SK-N-SH (cell line): ENCODE measurements around the gene SLC22A23. TPM values are rescaled to one million over a fixed set of nuclear protein-coding genes. Genes with fewer than 3 reads are reported as not detected.
A peak's percentile ranks its signal among the peaks of the same experiment; 100 is the strongest.

ENCODE experiments used
- CTCF ChIA-PET: fragments of 300-600, 350-600 bp; formaldehyde crosslinking; extraction: SDS; loops from one replicate; lab custom pipeline; 2021; lab: Yijun Ruan, JAX
- POLR2A ChIA-PET: fragments of 350-600 bp; sonication (Branson Sonifier 250); formaldehyde crosslinking; extraction: SDS; loops from one replicate; lab custom pipeline; 2020; ENCODE audit warnings: antibody characterized with exemption, inconsistent platforms; lab: Yijun Ruan, JAX
- DNase-seq: peaks from one replicate; pipeline ENCODE4 v3.0.0; 2012
- H2AFZ ChIP-seq: fragments of 200-600 bp; sonication (generic); 2 replicates; pipeline ENCODE4 v1.8.1; 2016; ENCODE audit warnings: antibody characterized with exemption, mild to moderate bottlenecking, low read depth
- H3F3A ChIP-seq: fragments of 200-600 bp; sonication (generic); replicated peaks from 2 replicates; pipeline ENCODE3; 2016; ENCODE audit warnings: antibody characterized with exemption, mild to moderate bottlenecking; ENCODE audit not compliant: insufficient read depth
- H3K27ac ChIP-seq, 2 experiments: fragments of 200-500 bp in 1 of 2; fragments of 200-600 bp in 1 of 2; sonication (Bioruptor generic) in 1 of 2; sonication (generic), shearing (Covaris generic) in 1 of 2; 2 replicates each; pipeline versions ENCODE4 v1.5.1 to v1.6.1; 2014 to 2016; ENCODE audit warnings: low read depth in 2 of 2, inconsistent platforms in 1 of 2, low read length in 1 of 2, mild to moderate bottlenecking in 1 of 2, mixed read lengths in 1 of 2
- H3K27me3 ChIP-seq: fragments of 200-600 bp; sonication (generic), shearing (Covaris generic); 2 replicates; pipeline ENCODE4 v1.6.1; 2016; ENCODE audit warnings: mixed run types; ENCODE audit not compliant: insufficient read depth
- H3K36me3 ChIP-seq, 2 experiments: fragments of 200-500 bp in 1 of 2; fragments of 200-600 bp in 1 of 2; sonication (Bioruptor generic) in 1 of 2; sonication (generic) in 1 of 2; replicated peaks in 1 of 2; 2 replicates each; pipeline versions ENCODE3 to v1.5.1; 2014 to 2016; ENCODE audit warnings: low read length in 1 of 2, mild to moderate bottlenecking in 1 of 2; ENCODE audit not compliant: insufficient read depth in 2 of 2, control insufficient read depth in 1 of 2
- H3K4me1 ChIP-seq, 2 experiments: fragments of 200-500 bp in 1 of 2; fragments of 200-600 bp in 1 of 2; sonication (Bioruptor generic) in 1 of 2; sonication (generic), shearing (Covaris generic) in 1 of 2; 2 replicates each; pipeline versions ENCODE4 v1.5.1 to v1.6.1; 2014 to 2016; ENCODE audit warnings: low read depth in 1 of 2, low read length in 1 of 2, mixed run types in 1 of 2; ENCODE audit not compliant: insufficient read depth in 2 of 2, control insufficient read depth in 1 of 2
- H3K4me2 ChIP-seq: fragments of 200-600 bp; sonication (generic), shearing (Covaris generic); 2 replicates; pipeline ENCODE4 v1.6.1; 2017; ENCODE audit warnings: mixed run types
- H3K4me3 ChIP-seq, 2 experiments: fragments of 200-500 bp in 1 of 2; fragments of 200-600 bp in 1 of 2; sonication (Bioruptor generic) in 1 of 2; sonication (generic), shearing (Covaris generic) in 1 of 2; 2 replicates each; pipeline versions ENCODE4 v1.5.1 to v1.8.1; 2014 to 2016; ENCODE audit warnings: low read depth in 2 of 2, inconsistent platforms in 1 of 2, low read length in 1 of 2, mild to moderate bottlenecking in 1 of 2, mixed read lengths in 1 of 2, moderate library complexity in 1 of 2
- H3K79me2 ChIP-seq: fragments of 200-600 bp; sonication (generic); 2 replicates; pipeline ENCODE4 v1.8.1; 2017; ENCODE audit warnings: mild to moderate bottlenecking; ENCODE audit not compliant: insufficient read depth
- H3K9ac ChIP-seq: fragments of 200-600 bp; sonication (generic); 2 replicates; pipeline ENCODE4 v1.6.1; 2017; ENCODE audit warnings: mixed run types
- H3K9me2 ChIP-seq: fragments of 200-600 bp; sonication (generic); 2 replicates; pipeline ENCODE4 v1.6.1; 2017; ENCODE audit warnings: mixed run types
- H3K9me3 ChIP-seq: fragments of 200-600 bp; sonication (generic); 2 replicates; pipeline ENCODE4 v1.6.1; 2017; ENCODE audit warnings: mixed run types, mild to moderate bottlenecking, moderate library complexity
- H4K20me1 ChIP-seq: fragments of 200-600 bp; sonication (generic); 2 replicates; pipeline ENCODE4 v1.6.1; 2017; ENCODE audit warnings: mild to moderate bottlenecking, mixed run types; ENCODE audit not compliant: insufficient read depth
- EP300 ChIP-seq, 2 experiments: IDR thresholded peaks; 2 replicates each; pipeline versions ENCODE4 v1.4.0 to v1.6.1; 2012; ENCODE audit warnings: borderline replicate concordance in 1 of 2, low read depth in 1 of 2, low read length in 1 of 2
- FOSL2 ChIP-seq: IDR thresholded peaks from 2 replicates; pipeline ENCODE4 v1.4.0; 2012; ENCODE audit warnings: low read depth, mild to moderate bottlenecking, moderate library complexity, borderline replicate concordance
- GABPA ChIP-seq: IDR thresholded peaks from 2 replicates; pipeline ENCODE4 v1.4.0; 2012; ENCODE audit warnings: low read depth, mild to moderate bottlenecking
- GATA2 ChIP-seq: sonication (generic); formaldehyde crosslinking; IDR thresholded peaks from 2 replicates; pipeline ENCODE4 v1.5.0; 2020; ENCODE audit warnings: mild to moderate bottlenecking, missing genetic modification reagents
- MXI1 ChIP-seq: IDR thresholded peaks from 2 replicates; pipeline ENCODE4 v1.6.1; 2012; ENCODE audit warnings: mild to moderate bottlenecking, low read depth, low read length, improper control_type of control experiment
- NFIC ChIP-seq: IDR thresholded peaks from 2 replicates; pipeline ENCODE4 v1.4.0; 2012; ENCODE audit warnings: borderline replicate concordance
- NRF1 ChIP-seq: IDR thresholded peaks from 2 replicates; pipeline ENCODE4 v1.6.1; 2012; ENCODE audit warnings: low read depth, mild to moderate bottlenecking, low read length
- PBX3 ChIP-seq: IDR thresholded peaks from 2 replicates; pipeline ENCODE4; 2012
- POLR2AphosphoS5 ChIP-seq: IDR thresholded peaks from 2 replicates; pipeline ENCODE4 v1.6.1; 2012; ENCODE audit warnings: low read depth, low read length
- RCOR1 ChIP-seq: fragments of 150-350 bp; IDR thresholded peaks from 2 replicates; pipeline ENCODE4 v1.6.1; 2017; ENCODE audit warnings: antibody characterized with exemption, low read length
- SMC3 ChIP-seq: IDR thresholded peaks from 2 replicates; pipeline ENCODE4 v1.6.1; 2012; ENCODE audit warnings: low read depth, low read length, improper control_type of control experiment
- TAF1 ChIP-seq: IDR thresholded peaks from 2 replicates; pipeline ENCODE4 v1.6.1; 2012; ENCODE audit warnings: low read depth, mild to moderate bottlenecking, low read length, moderate library complexity, borderline replicate concordance
- TCF12 ChIP-seq: IDR thresholded peaks from 2 replicates; pipeline ENCODE4 v1.4.0; 2012
- polyA plus RNA-seq, 3 experiments: library from polyadenylated mRNA; depleted of rRNA; stranded (reverse); fragments of >200 nt; gene quantifications; 2 replicates each; pipeline ENCODE4 v1.2.3, GENCODE V29; 2012
- TF ChIP-seq, protein P1 (sequence below): fragments of 150-350 bp; IDR thresholded peaks from 2 replicates; pipeline ENCODE4 v1.6.1; 2016; ENCODE audit warnings: mild to moderate bottlenecking, low read depth, low read length
- TF ChIP-seq, protein P2 (sequence below): IDR thresholded peaks from 2 replicates; pipeline ENCODE4 v1.4.0; 2012; ENCODE audit warnings: low read depth, borderline replicate concordance
- TF ChIP-seq, protein P3 (sequence below): IDR thresholded peaks from 2 replicates; pipeline ENCODE4 v1.4.0; 2012; ENCODE audit warnings: low read depth

SLC22A23 gene
- polyA plus RNA-seq, 1 of the 3 experiments (the other 2 are of a cell fraction): not detected

GRCh38 chr6:3325210-3325609 lies 131.6 kb downstream of the SLC22A23 start:
- peak overlapping the region in 1 of 2 experiments; percentile 45; a peak in 2 of 4 replicates for H3K27ac ChIP-seq
- no peak overlapping the region for H3K9ac ChIP-seq

More at GRCh38 chr6:3325210-3325609, 131.6 kb downstream of the SLC22A23 start:
- peak; percentile 61 for DNase-seq
- ChIA-PET POLR2A (no interaction called here), CTCF (no interaction called here)
- H3K79me2 ChIP-seq: no peaks in the 10 kb centered on the region
- H3K27me3 ChIP-seq: peaks cover 17% of the 10 kb centered on the region
- peak; percentile 22; the same call in 1 of the 2 replicates for TF ChIP-seq TCF12
- TF ChIP-seq, protein P1, sequence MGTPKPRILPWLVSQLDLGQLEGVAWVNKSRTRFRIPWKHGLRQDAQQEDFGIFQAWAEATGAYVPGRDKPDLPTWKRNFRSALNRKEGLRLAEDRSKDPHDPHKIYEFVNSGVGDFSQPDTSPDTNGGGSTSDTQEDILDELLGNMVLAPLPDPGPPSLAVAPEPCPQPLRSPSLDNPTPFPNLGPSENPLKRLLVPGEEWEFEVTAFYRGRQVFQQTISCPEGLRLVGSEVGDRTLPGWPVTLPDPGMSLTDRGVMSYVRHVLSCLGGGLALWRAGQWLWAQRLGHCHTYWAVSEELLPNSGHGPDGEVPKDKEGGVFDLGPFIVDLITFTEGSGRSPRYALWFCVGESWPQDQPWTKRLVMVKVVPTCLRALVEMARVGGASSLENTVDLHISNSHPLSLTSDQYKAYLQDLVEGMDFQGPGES: no peak
- peak; percentile 73 for TF ChIP-seq RCOR1
- no peak for TF ChIP-seq NFIC
- TF ChIP-seq, protein P2, sequence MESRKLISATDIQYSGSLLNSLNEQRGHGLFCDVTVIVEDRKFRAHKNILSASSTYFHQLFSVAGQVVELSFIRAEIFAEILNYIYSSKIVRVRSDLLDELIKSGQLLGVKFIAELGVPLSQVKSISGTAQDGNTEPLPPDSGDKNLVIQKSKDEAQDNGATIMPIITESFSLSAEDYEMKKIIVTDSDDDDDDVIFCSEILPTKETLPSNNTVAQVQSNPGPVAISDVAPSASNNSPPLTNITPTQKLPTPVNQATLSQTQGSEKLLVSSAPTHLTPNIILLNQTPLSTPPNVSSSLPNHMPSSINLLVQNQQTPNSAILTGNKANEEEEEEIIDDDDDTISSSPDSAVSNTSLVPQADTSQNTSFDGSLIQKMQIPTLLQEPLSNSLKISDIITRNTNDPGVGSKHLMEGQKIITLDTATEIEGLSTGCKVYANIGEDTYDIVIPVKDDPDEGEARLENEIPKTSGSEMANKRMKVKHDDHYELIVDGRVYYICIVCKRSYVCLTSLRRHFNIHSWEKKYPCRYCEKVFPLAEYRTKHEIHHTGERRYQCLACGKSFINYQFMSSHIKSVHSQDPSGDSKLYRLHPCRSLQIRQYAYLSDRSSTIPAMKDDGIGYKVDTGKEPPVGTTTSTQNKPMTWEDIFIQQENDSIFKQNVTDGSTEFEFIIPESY: no peak
- TF ChIP-seq EP300 (IDR thresholded peaks at IDR 0.05; ENCODE audit: borderline replicate concordance in 1 of 2, low read depth in 1 of 2, low read length in 1 of 2): peak in 1 of 2 experiments; percentile 30; a peak in 1 of 4 replicates
- peak; percentile 29; the same call in 1 of the 2 replicates for TF ChIP-seq GATA2
- no peak for TF ChIP-seq POLR2AphosphoS5
- TF ChIP-seq FOSL2: no peak
- TF ChIP-seq NRF1: no peak
- no peak for TF ChIP-seq TAF1
- TF ChIP-seq PBX3: no peak
- no peak for TF ChIP-seq SMC3
- TF ChIP-seq, protein P3, sequence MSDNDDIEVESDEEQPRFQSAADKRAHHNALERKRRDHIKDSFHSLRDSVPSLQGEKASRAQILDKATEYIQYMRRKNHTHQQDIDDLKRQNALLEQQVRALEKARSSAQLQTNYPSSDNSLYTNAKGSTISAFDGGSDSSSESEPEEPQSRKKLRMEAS: no peak
- TF ChIP-seq MXI1: no peak
- TF ChIP-seq GABPA: no peak
- no peaks in the 10 kb centered on the region for H3K9me2 ChIP-seq
- H3K4me3 ChIP-seq: no peak overlapping the region
- peaks cover 5 to 11% of the 10 kb centered on the region in 2 experiments; a peak in 2 of 4 replicates for H3K4me1 ChIP-seq
- no peaks in the 10 kb centered on the region for H3K9me3 ChIP-seq
- H3K4me2 ChIP-seq: peak overlapping the region; percentile 53
- no peaks in the 10 kb centered on the region for H4K20me1 ChIP-seq
- no peak overlapping the region for H2AFZ ChIP-seq
- H3F3A ChIP-seq: peaks cover 13% of the 10 kb centered on the region
- H3K36me3 ChIP-seq: no peaks in the 10 kb centered on the region
